GM12878 (cell line): ENCODE results near the gene FAM9C. TPM values are rescaled to one million over a fixed set of nuclear protein-coding genes. Genes with fewer than 3 reads are reported as not detected.

Experiments
- ATF7 ChIP-seq: fragments of 450-650 bp; IDR thresholded peaks from 2 replicates; pipeline ENCODE4 v1.6.1; 2016; ENCODE audit warnings: low read depth, mild to moderate bottlenecking
- CHD2 ChIP-seq: IDR thresholded peaks from 2 replicates; pipeline ENCODE4 v1.6.1; 2011; ENCODE audit warnings: low read depth, low read length, improper control_type of control experiment, borderline replicate concordance
- CREB1 ChIP-seq: IDR thresholded peaks from 2 replicates; pipeline ENCODE4 v1.6.1; 2012; ENCODE audit warnings: low read depth, mild to moderate bottlenecking, inconsistent platforms
- CREM ChIP-seq: IDR thresholded peaks from 2 replicates; pipeline ENCODE4 v1.6.1; 2014; ENCODE audit warnings: antibody characterized with exemption, low read depth
- DPF2 ChIP-seq: fragments of 450-650 bp; IDR thresholded peaks from 2 replicates; pipeline ENCODE4 v1.6.1; 2017; ENCODE audit warnings: mild to moderate bottlenecking
- EED ChIP-seq: sonication (generic); IDR thresholded peaks from 2 replicates; pipeline ENCODE4 v1.6.1; 2016; ENCODE audit warnings: antibody characterized with exemption, low read depth
- EP300 ChIP-seq, 2 experiments: fragments of 150-350 bp in 1 of 2; IDR thresholded peaks; 2 replicates each; pipeline ENCODE4 v1.6.1; 2011 to 2012; ENCODE audit warnings: low read depth in 2 of 2, low read length in 2 of 2, borderline replicate concordance in 1 of 2, improper control_type of control experiment in 1 of 2, inconsistent platforms in 1 of 2; ENCODE audit not compliant: control insufficient read depth in 1 of 2
- ETV6 ChIP-seq, 2 experiments: fragments of 450-650 bp in 1 of 2; IDR thresholded peaks in 1 of 2; conservative IDR thresholded peaks in 1 of 2; 2 replicates each; pipeline ENCODE4 v1.6.1; 2014; ENCODE audit warnings: antibody characterized with exemption in 1 of 2, borderline replicate concordance in 1 of 2, low read depth in 1 of 2, mild to moderate bottlenecking in 1 of 2, moderate library complexity in 1 of 2
- EZH2 ChIP-seq: IDR thresholded peaks from 2 replicates; pipeline ENCODE4 v1.6.1; 2012; ENCODE audit warnings: low read depth, mild to moderate bottlenecking, control low read depth, inconsistent platforms, low read length, borderline replicate concordance; ENCODE audit not compliant: control insufficient read depth
- GABPA ChIP-seq: IDR thresholded peaks from 2 replicates; pipeline ENCODE4 v1.6.1; 2014; ENCODE audit warnings: antibody characterized with exemption, low read depth, mild to moderate bottlenecking, inconsistent platforms
- IRF5 ChIP-seq: fragments of 450-650 bp; IDR thresholded peaks from 2 replicates; pipeline ENCODE4 v1.6.1; 2017; ENCODE audit warnings: borderline replicate concordance
- JUNB ChIP-seq: IDR thresholded peaks from 2 replicates; pipeline ENCODE4 v1.6.1; 2016; ENCODE audit warnings: antibody characterized with exemption, mild to moderate bottlenecking
- NFIC ChIP-seq: IDR thresholded peaks from 2 replicates; pipeline ENCODE4 v1.6.1; 2012; ENCODE audit warnings: low read depth, mild to moderate bottlenecking, inconsistent platforms, low read length, moderate library complexity
- TCF12 ChIP-seq: IDR thresholded peaks from 2 replicates; pipeline ENCODE4 v1.6.1; 2011; ENCODE audit warnings: low read depth, mild to moderate bottlenecking, low read length
- TCF3 ChIP-seq: IDR thresholded peaks from 2 replicates; pipeline ENCODE4 v1.6.1; 2012; ENCODE audit warnings: low read depth, mild to moderate bottlenecking, low read length, borderline replicate concordance; ENCODE audit not compliant: insufficient read depth
- ZBED1 ChIP-seq: IDR thresholded peaks from 2 replicates; pipeline ENCODE4 v1.6.1; 2016; ENCODE audit warnings: borderline replicate concordance
- polyA plus RNA-seq, 11 experiments: library from polyadenylated mRNA; depleted of rRNA in 4 of 11; unstranded in 6 of 11; stranded (reverse) in 5 of 11; fragments of >200 nt; fragmentation: Nextera tagmentation in 4 of 11; fragmentation: Illumina TruSeq in 1 of 11; extraction: Ambion mirVana in 4 of 11; extraction: Trizol in 1 of 11; gene quantifications; 1 replicate in 1 of 11; 2 replicates in 10 of 11; pipeline versions ENCODE4 v1.2.1 to v1.2.3, GENCODE V29; 2011 to 2016; ENCODE audit warnings: inconsistent platforms in 2 of 11, missing spikeins in 2 of 11, low read depth in 1 of 11
- total RNA-seq, 4 experiments: library from RNA; depleted of rRNA in 3 of 4; stranded (reverse); fragments of >200 nt in 3 of 4; fragmentation: Illumina TruSeq in 1 of 4; extraction: Trizol in 1 of 4; gene quantifications; 2 replicates each; pipeline versions ENCODE4 v1.2.1 to v1.2.3, GENCODE V29; 2013 to 2021
- TF ChIP-seq, protein P1 (sequence below): IDR thresholded peaks from 2 replicates; pipeline ENCODE4 v1.6.1; 2012; ENCODE audit warnings: low read depth, low read length, improper control_type of control experiment
- TF ChIP-seq, protein P2 (sequence below): IDR thresholded peaks from 2 replicates; pipeline ENCODE4 v1.6.1; 2012; ENCODE audit warnings: improper control_type of control experiment, low read depth, low read length; ENCODE audit not compliant: insufficient replicate concordance
- TF ChIP-seq, protein P3 (sequence below): IDR thresholded peaks from 2 replicates; pipeline ENCODE4 v1.6.1; 2011; ENCODE audit warnings: borderline replicate concordance, low read depth, mild to moderate bottlenecking, moderate library complexity, low read length; ENCODE audit not compliant: insufficient read depth, poor library complexity, severe bottlenecking

The FAM9C gene
- total and polyA plus RNA-seq, 10 of the 15 experiments (the other 5 are each of a cell fraction or from before 2014, with no cell fraction given), result 0.01 to 0.03 TPM; not detected in 8

GRCh38 chrX:13081395-13082205 is 37.2 kb upstream of the FAM9C start (continued):
- TF ChIP-seq, protein P1, sequence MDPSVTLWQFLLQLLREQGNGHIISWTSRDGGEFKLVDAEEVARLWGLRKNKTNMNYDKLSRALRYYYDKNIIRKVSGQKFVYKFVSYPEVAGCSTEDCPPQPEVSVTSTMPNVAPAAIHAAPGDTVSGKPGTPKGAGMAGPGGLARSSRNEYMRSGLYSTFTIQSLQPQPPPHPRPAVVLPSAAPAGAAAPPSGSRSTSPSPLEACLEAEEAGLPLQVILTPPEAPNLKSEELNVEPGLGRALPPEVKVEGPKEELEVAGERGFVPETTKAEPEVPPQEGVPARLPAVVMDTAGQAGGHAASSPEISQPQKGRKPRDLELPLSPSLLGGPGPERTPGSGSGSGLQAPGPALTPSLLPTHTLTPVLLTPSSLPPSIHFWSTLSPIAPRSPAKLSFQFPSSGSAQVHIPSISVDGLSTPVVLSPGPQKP, result 0 out of 2 replicates have a peak, but pooled peaks have one; percentile 21
- peak; percentile 67 for TF ChIP-seq ATF7
- TF ChIP-seq IRF5, result no peak
- TF ChIP-seq, protein P2, sequence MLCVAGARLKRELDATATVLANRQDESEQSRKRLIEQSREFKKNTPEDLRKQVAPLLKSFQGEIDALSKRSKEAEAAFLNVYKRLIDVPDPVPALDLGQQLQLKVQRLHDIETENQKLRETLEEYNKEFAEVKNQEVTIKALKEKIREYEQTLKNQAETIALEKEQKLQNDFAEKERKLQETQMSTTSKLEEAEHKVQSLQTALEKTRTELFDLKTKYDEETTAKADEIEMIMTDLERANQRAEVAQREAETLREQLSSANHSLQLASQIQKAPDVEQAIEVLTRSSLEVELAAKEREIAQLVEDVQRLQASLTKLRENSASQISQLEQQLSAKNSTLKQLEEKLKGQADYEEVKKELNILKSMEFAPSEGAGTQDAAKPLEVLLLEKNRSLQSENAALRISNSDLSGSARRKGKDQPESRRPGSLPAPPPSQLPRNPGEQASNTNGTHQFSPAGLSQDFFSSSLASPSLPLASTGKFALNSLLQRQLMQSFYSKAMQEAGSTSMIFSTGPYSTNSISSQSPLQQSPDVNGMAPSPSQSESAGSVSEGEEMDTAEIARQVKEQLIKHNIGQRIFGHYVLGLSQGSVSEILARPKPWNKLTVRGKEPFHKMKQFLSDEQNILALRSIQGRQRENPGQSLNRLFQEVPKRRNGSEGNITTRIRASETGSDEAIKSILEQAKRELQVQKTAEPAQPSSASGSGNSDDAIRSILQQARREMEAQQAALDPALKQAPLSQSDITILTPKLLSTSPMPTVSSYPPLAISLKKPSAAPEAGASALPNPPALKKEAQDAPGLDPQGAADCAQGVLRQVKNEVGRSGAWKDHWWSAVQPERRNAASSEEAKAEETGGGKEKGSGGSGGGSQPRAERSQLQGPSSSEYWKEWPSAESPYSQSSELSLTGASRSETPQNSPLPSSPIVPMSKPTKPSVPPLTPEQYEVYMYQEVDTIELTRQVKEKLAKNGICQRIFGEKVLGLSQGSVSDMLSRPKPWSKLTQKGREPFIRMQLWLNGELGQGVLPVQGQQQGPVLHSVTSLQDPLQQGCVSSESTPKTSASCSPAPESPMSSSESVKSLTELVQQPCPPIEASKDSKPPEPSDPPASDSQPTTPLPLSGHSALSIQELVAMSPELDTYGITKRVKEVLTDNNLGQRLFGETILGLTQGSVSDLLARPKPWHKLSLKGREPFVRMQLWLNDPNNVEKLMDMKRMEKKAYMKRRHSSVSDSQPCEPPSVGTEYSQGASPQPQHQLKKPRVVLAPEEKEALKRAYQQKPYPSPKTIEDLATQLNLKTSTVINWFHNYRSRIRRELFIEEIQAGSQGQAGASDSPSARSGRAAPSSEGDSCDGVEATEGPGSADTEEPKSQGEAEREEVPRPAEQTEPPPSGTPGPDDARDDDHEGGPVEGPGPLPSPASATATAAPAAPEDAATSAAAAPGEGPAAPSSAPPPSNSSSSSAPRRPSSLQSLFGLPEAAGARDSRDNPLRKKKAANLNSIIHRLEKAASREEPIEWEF, result peak; percentile 16
- 0 out of 2 replicates have a peak, but pooled peaks have one; percentile 22 for TF ChIP-seq GABPA
- TF ChIP-seq JUNB, result peak; percentile 47; the same call in 1 of the 2 replicates
- TF ChIP-seq TCF3, result 0 out of 2 replicates have a peak, but pooled peaks have one; percentile 30
- TF ChIP-seq CREB1, result peak; percentile 67
- TF ChIP-seq EZH2, result no peak
- TF ChIP-seq CHD2, result peak; percentile 41; the same call in 1 of the 2 replicates
- peak; percentile 89 to 96 for TF ChIP-seq EP300 (IDR thresholded peaks at IDR 0.05; ENCODE audit: borderline replicate concordance in 1 of 2, control insufficient read depth in 1 of 2, low read depth in 2 of 2, low read length in 2 of 2)
- TF ChIP-seq TCF12, result 0 out of 2 replicates have a peak, but pooled peaks have one; percentile 54
- TF ChIP-seq, protein P3, sequence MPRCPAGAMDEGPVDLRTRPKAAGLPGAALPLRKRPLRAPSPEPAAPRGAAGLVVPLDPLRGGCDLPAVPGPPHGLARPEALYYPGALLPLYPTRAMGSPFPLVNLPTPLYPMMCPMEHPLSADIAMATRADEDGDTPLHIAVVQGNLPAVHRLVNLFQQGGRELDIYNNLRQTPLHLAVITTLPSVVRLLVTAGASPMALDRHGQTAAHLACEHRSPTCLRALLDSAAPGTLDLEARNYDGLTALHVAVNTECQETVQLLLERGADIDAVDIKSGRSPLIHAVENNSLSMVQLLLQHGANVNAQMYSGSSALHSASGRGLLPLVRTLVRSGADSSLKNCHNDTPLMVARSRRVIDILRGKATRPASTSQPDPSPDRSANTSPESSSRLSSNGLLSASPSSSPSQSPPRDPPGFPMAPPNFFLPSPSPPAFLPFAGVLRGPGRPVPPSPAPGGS, result peak; percentile 52
- TF ChIP-seq ETV6 (conservative IDR thresholded peaks at IDR 0.05 in 1 of 2, IDR thresholded peaks at IDR 0.05 in 1 of 2; ENCODE audit: borderline replicate concordance in 1 of 2, low read depth in 1 of 2), result no peak; a peak in 1 of 4 replicates
- peak; percentile 79 for TF ChIP-seq CREM
- TF ChIP-seq DPF2, result no peak
- peak; percentile 75 for TF ChIP-seq EED
- peak; percentile 76; the same call in 1 of the 2 replicates for TF ChIP-seq ZBED1
- TF ChIP-seq NFIC, result peak; percentile 97
